Measurements from ENCODE around the gene SEMA4D.

DNA sequence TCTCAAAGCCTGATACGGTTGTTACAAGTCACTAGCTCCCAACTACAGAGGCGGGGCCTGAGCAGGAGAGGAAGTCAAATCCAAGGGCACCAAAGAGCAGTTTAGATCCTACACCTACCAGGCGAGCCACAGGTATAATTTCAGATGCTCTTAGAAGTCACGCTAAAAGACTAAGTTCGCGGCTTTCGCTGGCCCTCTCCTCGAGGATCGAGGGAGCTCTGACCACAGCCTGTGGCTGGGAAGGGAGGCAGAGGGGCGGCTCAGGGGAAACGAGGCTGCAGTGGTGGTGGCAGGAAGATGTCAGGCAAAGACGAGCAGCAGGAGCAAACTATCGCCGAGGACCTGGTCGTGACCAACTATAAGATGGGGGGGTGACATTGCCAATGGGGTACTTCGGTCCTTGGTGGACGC lies 48.6 kb downstream of the SEMA4D start:
- TF ChIP-seq POLR2A (IDR thresholded peaks at IDR 0.05; ENCODE audit: low read length) (no peak), GATA1 (IDR thresholded peaks at IDR 0.05; ENCODE audit: low read depth, low read length) (no peak)

All from erythroblast (primary cell).